Liver (tissue), 2 donors: ENCODE data around the gene VPS52.

Experiments used
- CTCF ChIP-seq: fragments of 150-350 bp; IDR thresholded peaks from 2 replicates; pipeline ENCODE4 v1.5.1; 2017; ENCODE audit warnings: improper control_type of control experiment, low read depth, low read length; ENCODE audit not compliant: missing input control
- FOXA1 ChIP-seq: IDR thresholded peaks from 2 replicates; pipeline ENCODE4 v1.6.1; 2016; ENCODE audit warnings: antibody characterized with exemption
- FOXA2 ChIP-seq: IDR thresholded peaks from 2 replicates; pipeline ENCODE4 v1.6.1; 2016; ENCODE audit warnings: antibody characterized with exemption
- donor health status: healthy.

- TF ChIP-seq CTCF = no peak
- TF ChIP-seq FOXA2 = no peak
- no peak for TF ChIP-seq FOXA1
These were observed 24.1 kb upstream of the VPS52 start for GRCh38 chr6:33295621-33296369.
